HL-60 (cell line): ENCODE data around the gene TMCC3.
"Not testable (repeated sequence)": the region's sequence is repeated elsewhere in the genome, so short reads cannot be mapped to it uniquely, and the experiment has no call there.

Source experiments
- DNase-seq, 2 experiments: peaks; one replicate each; pipeline ENCODE4 v3.0.0-alpha.2; 2010 to 2020; ENCODE audit warnings: low read depth in 1 of 2, low spot score in 1 of 2
- H3K27ac ChIP-seq: fragments of 250-450 bp; sonication (Bioruptor Pico); replicated peaks from 2 replicates; pipeline ENCODE4 v1.5.1; 2020; ENCODE audit warnings: mild to moderate bottlenecking, moderate library complexity
- H3K27me3 ChIP-seq: fragments of 250-450 bp; sonication (Bioruptor Pico); 2 replicates; pipeline ENCODE4 v1.5.1; 2021; ENCODE audit warnings: mild to moderate bottlenecking, moderate library complexity; ENCODE audit not compliant: insufficient read depth, poor library complexity, severe bottlenecking
- H3K4me3 ChIP-seq: replicated peaks from 2 replicates; pipeline ENCODE4 v1.5.1; 2011; ENCODE audit warnings: mild to moderate bottlenecking, control low read depth, low read length; ENCODE audit not compliant: insufficient read depth
- CTCF ChIP-seq: IDR thresholded peaks from one replicate; pipeline ENCODE4 v1.5.1; 2011; ENCODE audit warnings: low read length, control low read depth, inconsistent platforms; ENCODE audit not compliant: insufficient read depth
- GABPA ChIP-seq: IDR thresholded peaks from 2 replicates; pipeline ENCODE4 v1.6.1; 2012; ENCODE audit warnings: low read depth
- POLR2AphosphoS5 ChIP-seq: IDR thresholded peaks from 2 replicates; pipeline ENCODE4 v1.6.1; 2012; ENCODE audit warnings: low read depth
- REST ChIP-seq: IDR thresholded peaks from 2 replicates; pipeline ENCODE4 v1.6.1; 2012; ENCODE audit warnings: low read depth; ENCODE audit not compliant: insufficient replicate concordance
- SPI1 ChIP-seq: IDR thresholded peaks from 2 replicates; pipeline ENCODE4 v1.6.1; 2012; ENCODE audit warnings: low read depth, mild to moderate bottlenecking, borderline replicate concordance

The TMCC3 gene

GRCh38 chr12:94609917-94610443 lies 40.4 kb downstream of the TMCC3 start:
- Histone ChIP-seq H3K4me3 (no peak overlapping the region), H3K27me3 (peaks cover 2% of the 10 kb centered on the region), H3K27ac (no peak overlapping the region)
- no peak for TF ChIP-seq REST
- TF ChIP-seq CTCF, result no peak
- no peak for TF ChIP-seq GABPA
- TF ChIP-seq POLR2AphosphoS5, result no peak
- TF ChIP-seq SPI1, result no peak
- DNase-seq, result no peak

- H3K27me3 ChIP-seq, H3K27ac ChIP-seq, DNase-seq, H3K4me3 ChIP-seq: not testable (repeated sequence)
Observed at GRCh38 chr12:94606810-94607209, 43.5 kb downstream of the TMCC3 start.

DNA sequence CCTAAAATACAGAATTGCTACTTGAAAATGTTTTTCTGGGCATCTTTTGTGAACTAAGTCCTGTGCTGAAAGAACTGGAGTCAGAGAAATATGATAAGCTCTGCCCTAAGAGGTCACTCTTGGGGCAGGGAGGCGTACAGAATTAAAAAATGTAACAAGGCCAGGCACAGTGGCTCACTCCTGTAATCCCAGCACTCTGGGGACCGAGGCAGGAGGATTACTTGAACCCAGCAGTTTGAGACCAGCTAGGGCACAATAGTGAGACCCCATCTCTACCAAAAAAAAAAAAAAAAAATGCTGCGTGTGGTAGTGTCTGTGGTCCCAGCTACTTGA lies 46.0 kb downstream of the TMCC3 start:
- Histone ChIP-seq H3K27ac (no peak overlapping the region), H3K4me3 (no peak overlapping the region), H3K27me3 (no peaks in the 10 kb centered on the region)
- no peak for DNase-seq
- TF ChIP-seq GABPA, result no peak
- no peak for TF ChIP-seq POLR2AphosphoS5
- no peak for TF ChIP-seq SPI1
- no peak for TF ChIP-seq CTCF
- TF ChIP-seq REST, result no peak

GRCh38 chr12:94603434-94604365 lies 46.7 kb downstream of the TMCC3 start:
- H3K27ac ChIP-seq, result no peak overlapping the region
- DNase-seq, result peak; percentile 28 to 53

More at GRCh38 chr12:94603434-94604365, 46.7 kb downstream of the TMCC3 start:
- Histone ChIP-seq H3K4me3 (no peak overlapping the region), H3K27me3 (no peaks in the 10 kb centered on the region)
- TF ChIP-seq REST (no peak), GABPA (no peak), SPI1 (no peak), CTCF (peak; percentile 65)
